HG02938 (cell line): ENCODE results near the gene EPDR1.

Experiments used
- ATAC-seq: cut with Tn5 transposase; IDR thresholded peaks from one replicate; pipeline ENCODE4 v1.9.1; 2021; ENCODE audit warnings: mild to moderate bottlenecking, moderate library complexity; ENCODE audit not compliant: unreplicated experiment

EPDR1 gene

DNA sequence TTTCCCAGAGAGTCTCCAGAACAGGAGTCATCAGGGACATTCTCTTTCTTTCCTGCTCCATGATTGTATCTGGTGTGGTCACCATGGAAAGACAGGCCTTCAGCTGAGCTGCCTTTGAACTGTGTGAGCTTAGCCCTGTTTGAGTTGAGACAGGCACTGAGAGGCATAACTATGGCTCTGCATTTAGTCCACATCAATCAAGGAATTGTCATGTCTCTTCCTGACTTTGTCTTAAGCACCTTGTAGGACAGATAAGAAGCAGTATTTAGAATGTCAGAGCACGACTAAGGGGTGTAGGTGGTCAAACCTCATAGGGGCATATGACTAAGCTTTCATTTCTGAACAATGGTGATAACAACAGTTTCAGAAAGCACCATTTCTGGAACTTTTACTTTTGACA lies 53.5 kb downstream of the EPDR1 start:
- no peak for ATAC-seq

DNA sequence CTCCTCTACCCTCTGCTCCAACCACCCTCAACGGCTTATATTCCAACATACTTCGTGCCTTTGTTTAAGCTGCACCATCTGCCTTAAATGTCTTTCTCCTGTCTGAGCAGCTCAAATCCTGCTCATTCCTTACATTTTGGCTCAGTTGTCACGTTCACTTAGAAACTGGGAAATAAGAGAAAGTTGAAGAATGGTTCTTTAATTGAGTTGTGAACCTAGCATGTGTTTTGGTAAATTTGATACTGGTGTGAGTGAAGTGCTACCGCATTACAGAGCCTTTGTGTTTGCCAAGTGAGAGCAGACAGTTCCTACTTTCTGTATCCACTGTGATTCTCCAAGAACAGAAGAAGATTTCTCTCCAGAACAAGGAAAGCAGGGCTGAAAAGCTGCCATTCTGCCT lies 54.3 kb downstream of the EPDR1 start:
- ATAC-seq = no peak

DNA sequence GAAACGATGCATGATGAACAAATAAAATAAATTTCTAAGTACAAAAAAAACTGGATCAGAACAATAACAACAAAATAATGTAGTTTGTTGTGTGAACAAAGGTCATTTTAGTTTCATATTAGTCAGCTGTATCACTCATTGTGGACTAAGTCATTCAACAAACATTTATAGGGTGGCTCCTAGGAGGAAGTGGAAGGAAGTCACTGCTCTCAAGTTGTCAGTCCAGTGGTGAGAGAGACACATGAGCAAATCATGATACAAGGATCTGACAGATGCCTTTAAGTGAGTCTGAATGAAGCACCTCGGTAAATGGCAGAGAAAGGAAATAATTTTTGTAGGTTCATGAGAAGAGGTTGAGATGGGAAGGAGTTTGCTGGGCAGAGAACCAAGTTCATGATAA lies 56.8 kb downstream of the EPDR1 start:
- no peak for ATAC-seq

DNA sequence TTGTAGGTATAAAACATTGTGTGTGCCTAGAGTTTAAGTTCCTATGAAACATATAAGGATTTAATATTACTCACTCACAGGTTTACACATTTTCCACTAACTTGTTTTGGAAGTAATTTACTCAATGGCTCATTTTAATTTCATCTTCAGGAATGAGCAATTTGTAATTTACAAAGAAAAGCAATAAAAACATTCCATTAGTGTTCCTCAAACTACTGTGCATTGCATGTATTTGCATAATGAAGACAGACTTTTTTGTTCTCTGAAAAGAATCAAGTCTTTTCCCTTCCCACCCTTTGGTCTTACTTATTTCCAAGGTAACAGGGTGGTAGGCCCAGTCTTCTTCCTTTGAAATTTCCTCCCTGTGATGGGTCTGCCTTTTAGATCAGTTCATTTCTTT lies 61.2 kb downstream of the EPDR1 start:
- ATAC-seq = no peak

DNA sequence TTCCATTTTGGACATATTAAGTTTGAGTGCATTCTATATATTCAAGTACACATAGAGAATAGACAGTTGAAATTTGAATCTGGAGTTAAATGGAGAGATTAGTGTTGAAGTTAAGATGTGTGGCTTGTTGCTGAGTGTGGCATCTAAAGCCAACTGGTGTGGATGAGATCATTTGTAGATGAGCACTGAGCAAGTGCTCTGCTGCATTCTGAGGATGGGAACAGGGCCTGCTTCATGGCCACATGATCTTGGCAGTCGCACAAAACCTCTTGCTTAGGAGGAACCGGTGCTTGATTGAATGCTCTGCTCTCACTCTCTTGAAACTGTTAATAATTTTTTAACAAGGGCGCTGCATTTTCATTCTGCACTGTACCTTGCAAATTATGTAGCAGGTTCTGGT lies 62.0 kb downstream of the EPDR1 start:
- ATAC-seq = no peak

DNA sequence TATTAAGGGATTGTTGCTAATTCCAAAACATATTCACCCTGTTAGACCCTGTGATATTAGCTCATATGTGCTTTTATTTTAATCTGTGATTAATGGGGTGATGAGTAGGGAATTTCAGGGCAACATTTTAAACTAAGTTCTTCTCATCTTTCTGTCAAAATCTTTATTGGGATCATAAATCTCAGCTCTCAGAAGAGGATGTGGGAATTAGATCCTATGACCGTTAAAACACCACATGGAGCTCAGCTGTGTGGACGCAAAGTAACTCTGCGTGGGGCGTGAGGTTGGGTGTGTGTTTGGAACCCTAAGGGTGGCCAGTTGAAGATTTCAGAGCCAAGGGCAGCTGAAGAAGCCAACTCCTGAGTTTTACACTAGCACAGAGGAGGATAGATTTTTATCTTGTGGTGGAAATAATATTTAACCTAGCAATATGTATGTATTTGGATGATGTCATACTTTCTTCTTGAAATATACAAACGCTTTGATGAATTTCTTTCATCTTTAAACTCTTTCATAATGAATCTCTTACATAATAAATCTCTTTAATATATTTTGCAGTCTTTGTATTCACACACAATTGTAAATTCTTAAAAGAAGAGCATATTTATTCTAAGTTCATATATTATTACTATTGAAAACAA lies 64.4 kb downstream of the EPDR1 start:
- ATAC-seq = no peak

DNA sequence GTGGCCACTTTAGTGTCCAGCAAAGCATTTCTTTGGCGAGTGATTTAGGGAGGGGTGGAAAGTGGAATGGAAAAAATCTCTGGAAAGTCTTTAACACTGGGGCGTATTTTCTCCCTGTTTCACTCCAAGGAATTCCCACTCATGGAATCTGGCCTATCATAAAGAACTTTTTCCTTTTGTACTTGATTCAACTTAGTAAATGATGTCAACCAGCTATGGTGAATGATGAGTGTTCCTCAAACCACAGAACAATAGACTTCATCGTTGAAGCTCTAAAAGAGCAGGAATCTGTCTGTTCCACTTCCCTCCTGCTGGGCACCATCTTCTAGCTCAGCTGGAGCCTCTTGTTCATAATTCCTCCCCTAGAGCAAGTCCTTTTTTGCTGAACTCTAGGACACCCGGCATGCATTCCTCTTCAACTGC lies 66.5 kb downstream of the EPDR1 start:
- no peak for ATAC-seq

DNA sequence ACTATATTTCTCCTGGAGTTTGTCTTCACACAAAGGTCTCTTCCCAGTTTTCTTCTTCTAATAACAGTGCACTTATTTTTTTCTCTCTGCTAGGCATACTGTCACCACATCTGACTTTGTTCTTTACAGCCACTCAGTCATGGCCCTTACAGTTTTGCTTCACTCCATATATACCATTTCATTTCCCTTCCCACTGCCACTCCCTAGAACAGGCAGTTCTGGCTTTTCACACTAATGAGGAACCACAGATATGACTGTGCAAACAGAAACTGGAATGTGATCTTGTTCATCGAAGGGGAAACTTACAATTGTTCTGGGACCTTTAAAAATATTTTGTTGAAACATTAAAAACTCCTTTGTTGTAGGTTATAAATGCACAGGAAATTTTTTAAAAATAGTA lies 67.3 kb downstream of the EPDR1 start:
- no peak for ATAC-seq

DNA sequence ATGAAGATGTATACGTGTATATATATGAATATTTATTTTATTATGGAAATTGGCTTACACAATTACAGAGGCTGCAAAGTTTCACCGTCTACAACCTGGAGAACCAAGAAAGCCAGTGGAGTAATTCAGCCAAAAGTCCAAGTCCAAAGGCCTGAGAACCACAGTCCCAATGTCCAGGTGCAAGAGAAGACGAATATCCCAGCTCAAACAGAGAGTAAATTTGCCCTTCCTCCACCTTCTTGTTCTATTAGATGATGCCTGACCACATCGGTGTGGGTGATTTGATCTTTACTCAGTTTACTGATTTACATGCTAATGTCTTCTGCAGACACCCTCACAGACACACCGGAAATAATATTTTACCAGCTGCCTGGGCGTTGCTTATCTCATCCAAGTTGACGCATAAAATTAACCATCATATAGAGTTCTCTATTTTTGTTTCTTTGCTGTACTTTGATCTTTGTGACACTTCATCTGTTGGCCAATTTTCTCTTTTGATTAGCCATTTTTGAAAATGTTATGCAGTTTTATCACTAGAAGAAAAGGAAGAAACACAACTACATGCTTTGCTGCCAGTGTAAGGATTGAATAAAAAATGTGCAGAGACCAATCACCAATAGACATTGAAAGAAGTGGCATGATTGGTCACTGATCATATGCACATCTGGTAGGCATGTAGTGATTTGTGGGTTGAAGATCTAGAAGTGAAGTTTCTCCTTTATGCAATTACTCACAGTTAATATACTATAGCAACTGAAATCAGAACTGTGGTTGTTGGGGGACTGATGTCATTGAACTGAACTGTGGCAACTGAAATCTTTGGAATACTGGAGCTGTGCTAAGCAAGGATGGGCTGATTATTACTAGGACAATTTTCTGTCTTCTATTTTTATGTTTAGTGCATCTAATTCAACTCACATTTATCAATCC lies 68.5 kb downstream of the EPDR1 start:
- no peak for ATAC-seq

DNA sequence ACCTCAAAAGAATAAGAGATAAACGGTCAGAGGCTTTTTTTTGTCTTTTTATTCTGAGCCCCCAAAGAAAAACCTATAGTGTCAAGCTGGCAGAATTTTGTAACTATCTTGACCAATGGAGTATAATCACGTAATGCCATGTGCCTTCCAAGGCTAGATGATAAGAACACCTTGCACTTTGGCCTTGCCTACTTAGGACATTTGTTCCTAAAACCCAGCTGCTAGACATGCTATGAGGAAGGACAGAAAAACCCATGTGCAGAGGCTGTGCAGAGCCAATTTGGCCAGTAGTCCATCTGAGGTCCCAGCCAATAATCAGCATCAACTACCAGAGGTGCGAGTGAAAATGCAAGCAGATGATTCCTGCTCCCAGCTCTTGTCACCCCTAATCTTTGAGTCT lies 69.9 kb downstream of the EPDR1 start:
- ATAC-seq = no peak

DNA sequence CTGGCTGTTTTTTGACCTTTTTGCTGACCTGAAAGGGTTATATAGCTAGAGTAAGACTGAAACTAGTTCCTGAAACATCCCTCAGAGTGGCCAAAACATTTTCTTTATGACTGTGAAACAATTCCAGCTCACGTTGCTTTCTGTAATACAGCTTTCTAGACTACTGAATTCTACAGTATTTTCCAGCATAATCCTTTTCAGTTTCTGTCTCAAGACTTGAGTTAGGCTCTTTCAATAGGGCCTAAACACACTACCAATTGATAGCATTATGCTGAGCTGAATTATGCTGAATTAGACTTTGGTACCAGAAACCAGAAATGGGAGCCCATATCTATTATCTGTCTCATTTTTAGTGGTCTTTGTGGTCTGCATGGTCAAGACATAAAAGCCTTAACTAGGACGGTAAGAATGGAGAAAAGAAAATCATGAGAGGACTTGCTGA lies 72.6 kb downstream of the EPDR1 start:
- ATAC-seq = peak; percentile 73

DNA sequence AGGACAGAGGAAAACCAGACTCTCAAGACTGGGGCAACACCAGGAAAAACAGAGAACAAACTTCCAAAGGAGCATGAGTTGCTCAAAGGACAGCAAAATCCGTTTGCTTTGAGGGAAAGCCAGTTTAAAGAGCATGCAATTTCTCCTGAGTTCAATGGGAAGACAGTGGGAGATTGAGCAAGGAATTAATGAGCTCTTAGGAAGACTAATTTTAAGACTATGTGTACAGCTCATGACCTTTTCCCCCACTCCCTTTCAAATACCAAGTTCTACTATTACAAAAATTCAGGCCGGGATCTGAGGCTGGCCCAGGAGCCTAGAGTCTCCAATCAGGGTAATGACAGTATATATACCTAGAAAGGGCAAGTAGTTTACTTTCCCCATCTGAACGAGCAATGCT lies 79.2 kb downstream of the EPDR1 start:
- ATAC-seq = no peak

DNA sequence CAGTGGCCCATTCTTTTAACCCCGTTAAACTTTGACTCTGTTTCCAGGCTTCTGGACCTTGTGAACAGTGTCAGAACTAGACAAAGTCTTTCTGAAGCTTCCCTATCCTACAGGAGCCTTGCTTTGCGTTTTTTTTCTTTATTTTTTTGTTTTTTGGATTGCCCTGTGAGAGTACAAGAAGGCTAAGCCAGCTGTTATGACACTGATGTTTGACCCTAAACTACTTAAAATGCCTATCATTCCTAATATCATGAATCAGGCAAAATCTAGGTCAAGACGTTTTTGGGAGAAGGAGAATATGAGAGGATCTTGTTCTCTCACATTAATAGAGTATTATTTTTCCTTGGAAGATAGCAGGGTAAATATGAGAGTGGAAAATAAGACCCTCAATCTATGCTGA lies 79.8 kb downstream of the EPDR1 start:
- no peak for ATAC-seq
